Esophagus mucosa (tissue), 1 donor: ENCODE results near the gene TENT5C. TPM values are rescaled to one million over a fixed set of nuclear protein-coding genes. Genes with fewer than 3 reads are reported as not detected.

Experiments
- ATAC-seq: fragments of 200-7000 bp; cut with Tn5 transposase; one replicate; pipeline ENCODE4 v1.9.1; 2020
- total RNA-seq: library from RNA; stranded (reverse); gene quantifications from one replicate; pipeline ENCODE4 v1.2.4, GENCODE V29; 2023
- donor health status: DM: yes; HTN: yes; CAD: no.

TENT5C gene
- total RNA-seq, 1 donor from 2014 or later, result 1.1 TPM

GRCh38 chr1:117636637-117637425, 31.0 kb downstream of the TENT5C start:
- no peak for ATAC-seq

- ATAC-seq, result no peak
Observed at GRCh38 chr1:117638141-117638540, 32.3 kb downstream of the TENT5C start.

GRCh38 chr1:117638759-117639158, 32.9 kb downstream of the TENT5C start:
- no peak for ATAC-seq

GRCh38 chr1:117639741-117640140, 33.9 kb downstream of the TENT5C start:
- no peak for ATAC-seq

- no peak for ATAC-seq
Observed at GRCh38 chr1:117641536-117641935, 35.7 kb downstream of the TENT5C start.

GRCh38 chr1:117642963-117643362, 37.1 kb downstream of the TENT5C start:
- ATAC-seq, result no peak

GRCh38 chr1:117643601-117644000, 37.8 kb downstream of the TENT5C start:
- ATAC-seq, result no peak

GRCh38 chr1:117644696-117645311, 39.0 kb downstream of the TENT5C start:
- ATAC-seq, result no peak

- no peak for ATAC-seq
Observed at GRCh38 chr1:117645343-117645742, 39.5 kb downstream of the TENT5C start.

- no peak for ATAC-seq
Observed at GRCh38 chr1:117646007-117646811, 40.4 kb downstream of the TENT5C start.

GRCh38 chr1:117646956-117647355, 41.1 kb downstream of the TENT5C start:
- ATAC-seq, result no peak

- no peak for ATAC-seq
Observed at GRCh38 chr1:117648015-117648414, 42.2 kb downstream of the TENT5C start.

GRCh38 chr1:117650840-117651568, 45.2 kb downstream of the TENT5C start:
- no peak for ATAC-seq

GRCh38 chr1:117651616-117652015, 45.8 kb downstream of the TENT5C start:
- no peak for ATAC-seq

GRCh38 chr1:117652421-117652820, 46.6 kb downstream of the TENT5C start:
- ATAC-seq, result no peak

- ATAC-seq, result no peak
Observed at GRCh38 chr1:117653195-117653594, 47.3 kb downstream of the TENT5C start.

- peak; percentile 3 for ATAC-seq
Observed at GRCh38 chr1:117653732-117654492, 48.1 kb downstream of the TENT5C start.

- peak; percentile 40 for ATAC-seq
Observed at GRCh38 chr1:117654493-117655219, 48.8 kb downstream of the TENT5C start.

GRCh38 chr1:117655220-117655577, 49.4 kb downstream of the TENT5C start:
- ATAC-seq, result no peak

- no peak for ATAC-seq
Observed at GRCh38 chr1:117656202-117656641, 50.4 kb downstream of the TENT5C start.

- ATAC-seq, result peak; percentile 69
Observed at GRCh38 chr1:117657031-117657430, 51.2 kb downstream of the TENT5C start.
